ENCODE results near the gene SNRNP35.

DNA sequence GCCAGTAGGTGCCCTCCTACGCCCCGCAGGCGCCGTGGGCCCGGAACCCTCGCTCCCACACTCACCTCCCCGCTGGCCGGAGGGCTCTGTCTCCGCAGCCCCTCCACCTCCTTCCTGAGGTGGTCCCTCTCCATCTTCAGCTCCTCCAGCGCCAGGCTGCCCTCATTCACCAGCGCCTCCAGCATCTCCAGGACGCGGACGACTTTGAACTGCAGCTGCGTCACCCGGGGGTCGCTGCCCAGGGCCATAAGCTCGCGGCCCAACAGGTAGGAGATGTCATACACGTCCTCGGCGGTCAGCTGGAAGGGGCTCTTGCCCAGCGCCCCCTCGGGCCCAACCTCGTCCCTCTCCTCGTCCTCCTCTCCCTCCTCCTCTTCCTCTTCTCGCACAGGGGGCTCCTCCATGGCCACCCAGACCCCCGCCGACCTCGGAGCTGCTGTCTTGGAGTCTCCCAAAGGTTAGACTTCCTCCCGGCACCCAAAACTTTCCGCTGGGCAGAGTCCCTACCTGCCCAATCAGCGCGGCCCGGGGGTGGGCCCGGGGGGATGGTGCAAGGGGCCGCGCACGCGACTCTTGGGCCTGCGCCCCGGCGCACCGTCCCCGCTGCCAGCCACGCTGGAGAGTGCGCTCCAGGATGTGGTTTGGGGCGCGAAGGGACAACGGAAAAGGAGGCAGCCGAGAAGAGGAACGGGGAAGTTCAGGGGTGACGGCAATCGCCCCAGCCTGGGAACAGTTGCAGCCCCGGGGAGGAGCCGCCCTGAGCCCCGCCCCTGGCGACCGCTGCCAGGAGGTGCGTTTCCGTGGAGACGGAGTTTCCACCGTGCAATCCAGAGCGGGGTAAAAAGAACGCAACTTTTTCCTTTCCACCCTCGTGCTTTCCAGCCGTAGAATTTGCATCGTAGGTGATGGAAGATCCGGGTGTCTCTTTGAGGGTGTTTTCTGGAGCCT is 21.6 kb upstream of the SNRNP35 start, which contains the start of gene RILPL2:
- TF ChIP-seq SIN3A (IDR thresholded peaks at IDR 0.05; ENCODE audit: borderline replicate concordance, insufficient read depth, low read length) (no peak), POLR2AphosphoS5 (IDR thresholded peaks at IDR 0.05; ENCODE audit: low read depth, low read length) (no peak)
